PC-3 (cell line): ENCODE measurements around the gene CTSW. TPM values are rescaled to one million over a fixed set of nuclear protein-coding genes. Genes with fewer than 3 reads are reported as not detected.

ENCODE experiments used
- ATAC-seq: fragments of 200-7000 bp; cut with Tn5 transposase; 2 replicates; pipeline ENCODE4 v1.9.1; 2020; ENCODE audit warnings: mild to moderate bottlenecking, moderate library complexity
- BruUV-seq: library from RNA; stranded (reverse); fragments of 400-500 nt; replicated peaks from 2 replicates; lab custom pipeline; 2021; lab: Mats Ljungman, UMichigan
- CTCF ChIA-PET: fragments of 300-600 bp; sonication (Branson Sonifier 250); formaldehyde crosslinking; loops from one replicate; lab custom pipeline; 2022; ENCODE audit warnings: antibody characterized with exemption; lab: Charles Lee
- POLR2A ChIA-PET: fragments of 300-600 bp; sonication (Branson Sonifier 250); formaldehyde crosslinking; loops from one replicate; lab custom pipeline; 2022; ENCODE audit warnings: antibody characterized with exemption; ENCODE audit not compliant: unreplicated experiment; lab: Charles Lee
- DNase-seq: peaks from one replicate; pipeline ENCODE4 v3.0.0-alpha.2; 2015
- H2AFZ ChIP-seq: fragments of 300-600 bp; sonication (generic); 2 replicates; pipeline ENCODE4 v1.6.0; 2016; ENCODE audit warnings: antibody characterized with exemption, low read length
- H3F3A ChIP-seq: fragments of 300-600 bp; sonication (generic); one replicate; pipeline ENCODE4 v1.6.0; 2017; ENCODE audit warnings: antibody characterized with exemption, low read length, control low read depth, mild to moderate bottlenecking; ENCODE audit not compliant: unreplicated experiment
- H3K27ac ChIP-seq: fragments of 300-600 bp; sonication (generic); 2 replicates; pipeline ENCODE4 v1.5.1; 2016; ENCODE audit warnings: mild to moderate bottlenecking, low read length
- H3K27me3 ChIP-seq: fragments of 300-600 bp; sonication (generic); 2 replicates; pipeline ENCODE4 v1.6.1; 2016; ENCODE audit warnings: low read length, mixed read lengths
- H3K36me3 ChIP-seq: fragments of 300-600 bp; sonication (generic); 2 replicates; pipeline ENCODE4 v1.6.1; 2016; ENCODE audit warnings: low read depth, mixed run types, low read length, mixed read lengths
- H3K4me1 ChIP-seq: fragments of 300-600 bp; sonication (generic); 2 replicates; pipeline ENCODE4 v1.5.1; 2016; ENCODE audit warnings: low read length; ENCODE audit not compliant: insufficient read depth
- H3K4me2 ChIP-seq: fragments of 300-600 bp; sonication (generic); 2 replicates; pipeline ENCODE4 v1.6.0; 2016; ENCODE audit warnings: low read length
- H3K4me3 ChIP-seq: fragments of 300-600 bp; sonication (generic); 2 replicates; pipeline ENCODE4 v1.5.1; 2016; ENCODE audit warnings: mild to moderate bottlenecking, low read length, mixed read lengths
- H3K79me2 ChIP-seq: fragments of 300-600 bp; sonication (generic); 2 replicates; pipeline ENCODE4 v1.6.1; 2017; ENCODE audit warnings: low read length, mixed read lengths
- H3K9ac ChIP-seq: fragments of 300-600 bp; sonication (generic); 2 replicates; pipeline ENCODE4 v1.6.0; 2016; ENCODE audit warnings: mild to moderate bottlenecking, low read length
- H3K9me2 ChIP-seq: fragments of 300-600 bp; sonication (generic); replicated peaks from 2 replicates; pipeline ENCODE4 v1.6.1; 2016; ENCODE audit warnings: mixed run types, low read length, mixed read lengths
- H3K9me3 ChIP-seq: fragments of 300-600 bp; sonication (generic); 2 replicates; pipeline ENCODE4 v1.6.1; 2016; ENCODE audit warnings: low read length, mixed read lengths
- H4K20me1 ChIP-seq: fragments of 300-600 bp; sonication (generic); 2 replicates; pipeline ENCODE4 v1.6.1; 2016; ENCODE audit warnings: low read length, mixed read lengths
- CTCF ChIP-seq: fragments of 300-600 bp; sonication (generic); conservative IDR thresholded peaks from 2 replicates; pipeline ENCODE4 v1.5.1; 2017; ENCODE audit warnings: antibody characterized with exemption, low read depth, mild to moderate bottlenecking, low read length
- EZH2 ChIP-seq: fragments of 300-600 bp; sonication (generic); IDR thresholded peaks from one replicate; pipeline ENCODE4 v1.6.1; 2017; ENCODE audit warnings: antibody characterized with exemption, mild to moderate bottlenecking, low read length; ENCODE audit not compliant: unreplicated experiment
- EZH2phosphoT487 ChIP-seq: fragments of 300-600 bp; sonication (generic); IDR thresholded peaks from 2 replicates; pipeline ENCODE4 v1.6.1; 2018; ENCODE audit warnings: mild to moderate bottlenecking, antibody characterized with exemption, low read length, borderline replicate concordance
- intact Hi-C: fragments of 100-400 bp; cut with micrococcal nuclease; formaldehyde crosslinking; loops from 2 replicates; pipeline ENCODE4 v1.9.0; 2023
- total RNA-seq: library from RNA; depleted of rRNA; stranded (reverse); fragments of >200 nt; gene quantifications from 2 replicates; pipeline ENCODE4 v1.2.3, GENCODE V29; 2014

CTSW gene
- total RNA-seq, 1 experiment from 2014 or later, result 0.11 TPM

DNA sequence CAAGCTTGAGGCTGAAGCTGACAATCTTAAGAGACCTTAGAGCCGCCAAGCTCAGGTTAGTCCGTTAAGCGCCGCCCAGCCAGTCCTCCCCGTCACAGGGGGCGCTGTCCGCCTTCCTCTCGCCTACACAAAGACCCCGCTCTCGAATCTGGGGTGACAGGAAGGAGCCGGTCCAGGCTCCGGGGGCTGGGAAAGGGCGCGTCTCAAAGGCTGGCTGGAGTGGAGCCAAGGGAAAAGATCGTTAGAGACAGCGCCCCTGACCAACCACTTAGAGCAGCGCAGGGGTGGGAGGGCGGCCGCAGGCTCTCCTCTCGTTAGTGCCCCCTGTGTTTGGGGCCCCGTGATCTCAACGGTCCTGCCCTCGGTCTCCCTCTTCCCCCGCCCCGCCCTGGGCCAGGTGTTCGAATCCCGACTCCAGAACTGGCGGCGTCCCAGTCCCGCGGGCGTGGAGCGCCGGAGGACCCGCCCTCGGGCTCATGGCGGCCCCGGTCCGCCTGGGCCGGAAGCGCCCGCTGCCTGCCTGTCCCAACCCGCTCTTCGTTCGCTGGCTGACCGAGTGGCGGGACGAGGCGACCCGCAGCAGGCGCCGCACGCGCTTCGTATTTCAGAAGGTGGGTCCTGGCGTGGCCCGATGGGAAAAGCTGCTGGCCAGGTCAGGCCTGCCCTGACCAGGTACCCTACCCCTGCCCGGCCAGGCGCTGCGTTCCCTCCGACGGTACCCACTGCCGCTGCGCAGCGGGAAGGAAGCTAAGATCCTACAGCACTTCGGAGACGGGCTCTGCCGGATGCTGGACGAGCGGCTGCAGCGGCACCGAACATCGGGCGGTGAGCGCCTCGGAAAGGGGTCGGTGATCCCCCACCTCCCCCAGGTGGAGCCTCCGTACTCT lies 19.1 kb upstream of the CTSW start, which contains the start of gene MUS81:
MUS81 (plus strand) TSS at position 156 of the 887 bp plus-strand sequence; CDS start at position 477, 321 bp downstream.
- Histone ChIP-seq H2AFZ (peak within 1 kb of the TSS; percentile 93), H3K27ac (peak within 1 kb of the TSS; percentile 74), H3K79me2 (peaks cover 50% of the 10 kb centered on the region), H3F3A (peaks cover 11% of the 10 kb centered on the region), H3K4me1 (peaks cover 30% of the 10 kb centered on the region), H3K4me2 (peak within 1 kb of the TSS; percentile 98), H3K36me3 (peaks cover 29% of the 10 kb centered on the region), H3K9me3 (no peaks in the 10 kb centered on the region), H3K9me2 (no peaks in the 10 kb centered on the region), H3K9ac (peak within 1 kb of the TSS; percentile 90), H3K4me3 (peak within 1 kb of the TSS; percentile 79), H4K20me1 (peaks cover 20% of the 10 kb centered on the region), H3K27me3 (no peaks in the 10 kb centered on the region)
- no peak for TF ChIP-seq EZH2
- peak; percentile 97 for TF ChIP-seq CTCF
- TF ChIP-seq EZH2phosphoT487, result no peak
- POLR2A ChIA-PET, result interaction anchor here (0.5 to 1.8 kb wide), 11 partner anchors 9 to 442 kb away, joined by 3 to 23 read pairs (median 5); partner anchors contain the start of genes CCDC85B, FIBP, FOSL1 and RNASEH2C
- DNase-seq (peak; percentile 99), ATAC-seq (peak; percentile 45)
- CTCF ChIA-PET, result interaction anchor here (0.6 to 2.6 kb wide), 11 partner anchors 8 to 141 kb away, joined by 3 to 26 read pairs (median 4); partner anchors contain the start of genes CCDC85B and FIBP
- intact Hi-C loops, result loop anchor here (1.0 kb wide), 1 partner anchor 148 kb away; the partner anchor contains the start of gene KAT5
- no TSS peak for BruUV-seq

DNA sequence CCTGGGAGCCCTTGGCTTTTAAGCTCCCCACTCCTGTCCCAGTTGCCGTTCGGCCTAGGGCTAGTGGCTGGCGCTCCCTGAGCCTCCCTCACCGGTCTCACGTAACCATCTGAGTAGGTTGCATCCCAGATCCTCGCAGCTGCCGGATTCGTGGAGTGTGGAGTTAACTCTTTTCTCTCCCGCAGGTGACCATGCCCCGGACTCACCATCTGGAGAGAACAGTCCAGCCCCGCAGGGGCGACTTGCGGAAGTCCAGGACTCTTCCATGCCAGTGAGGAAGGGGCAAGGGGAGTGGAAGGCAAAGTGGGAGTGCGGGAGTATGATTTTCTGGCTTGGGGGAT lies 18.5 kb upstream of the CTSW start:
- no peaks in the 10 kb centered on the region for H3K9me3 ChIP-seq
- H3K4me2 ChIP-seq, result peak overlapping the region; percentile 98
- ATAC-seq (no peak), DNase-seq (peak; percentile 35)
- ChIA-PET CTCF (interaction anchor here (0.6 to 2.0 kb wide), 2 partner anchors 81 to 91 kb away, joined by 5 to 6 read pairs; no protein-coding TSS in a partner anchor), POLR2A (interaction anchor here (0.5 to 0.6 kb wide), 2 partner anchors 38 to 284 kb away, joined by 3 to 12 read pairs; no protein-coding TSS in a partner anchor)
- peak overlapping the region; percentile 79 for H3K4me3 ChIP-seq
- intact Hi-C loops, result no loop called here
- peak overlapping the region; percentile 93 for H2AFZ ChIP-seq
- peaks cover 14% of the 10 kb centered on the region for H4K20me1 ChIP-seq
- H3K9ac ChIP-seq, result peak overlapping the region; percentile 90
- H3K4me1 ChIP-seq, result peaks cover 24% of the 10 kb centered on the region
- H3F3A ChIP-seq, result peaks cover 11% of the 10 kb centered on the region
- H3K27me3 ChIP-seq, result no peaks in the 10 kb centered on the region
- H3K79me2 ChIP-seq, result peaks cover 44% of the 10 kb centered on the region
- BruUV-seq, result no TSS peak
- no peak for TF ChIP-seq CTCF
- TF ChIP-seq EZH2phosphoT487, result no peak
- no peak for TF ChIP-seq EZH2
- H3K36me3 ChIP-seq, result peaks cover 25% of the 10 kb centered on the region
- H3K27ac ChIP-seq, result peak overlapping the region; percentile 74
- H3K9me2 ChIP-seq, result no peaks in the 10 kb centered on the region
